KOPT-K1 (cell line): ENCODE data around the gene ATP6V0D1.

Source experiments
- H3K27ac ChIP-seq: fragments of 200-600 bp; sonication (generic); 2 replicates; pipeline ENCODE4 v1.5.1; 2016; ENCODE audit warnings: antibody characterized with exemption, mild to moderate bottlenecking, low read depth, low read length; ENCODE audit not compliant: poor library complexity, severe bottlenecking
- H3K36me3 ChIP-seq: fragments of 200-600 bp; sonication (generic); 2 replicates; pipeline ENCODE4 v1.5.1; 2017; ENCODE audit warnings: antibody characterized with exemption, mild to moderate bottlenecking, low read length, moderate library complexity; ENCODE audit not compliant: insufficient read depth
- H3K9me3 ChIP-seq: fragments of 200-600 bp; sonication (generic); 2 replicates; pipeline ENCODE4 v1.5.1; 2017; ENCODE audit warnings: antibody characterized with exemption, low read length, mild to moderate bottlenecking; ENCODE audit not compliant: insufficient read depth, poor library complexity, severe bottlenecking

ATP6V0D1 gene

GRCh38 chr16:67435758-67436164 lies 45.2 kb downstream of the ATP6V0D1 start:
- Histone ChIP-seq H3K27ac (no peak overlapping the region), H3K36me3 (peaks cover 23% of the 10 kb centered on the region; the same call in 1 of the 2 replicates), H3K9me3 (no peaks in the 10 kb centered on the region)

- no peak overlapping the region for H3K27ac ChIP-seq
Observed at GRCh38 chr16:67433131-67433719, 47.7 kb downstream of the ATP6V0D1 start.

GRCh38 chr16:67432506-67432890 lies 48.5 kb downstream of the ATP6V0D1 start:
- H3K9me3 ChIP-seq = no peaks in the 10 kb centered on the region
- peaks cover 5% of the 10 kb centered on the region; the same call in 1 of the 2 replicates for H3K36me3 ChIP-seq
- H3K27ac ChIP-seq = no peak overlapping the region

More at GRCh38 chr16:67433131-67433719, 47.7 kb downstream of the ATP6V0D1 start:
- Histone ChIP-seq H3K9me3 (no peaks in the 10 kb centered on the region), H3K36me3 (peaks cover 12% of the 10 kb centered on the region; the same call in 1 of the 2 replicates)

GRCh38 chr16:67431775-67432505 lies 49.0 kb downstream of the ATP6V0D1 start:
- Histone ChIP-seq H3K27ac (no peak overlapping the region), H3K36me3 (peaks cover under 1% of the 10 kb centered on the region; the same call in 1 of the 2 replicates), H3K9me3 (no peaks in the 10 kb centered on the region)

- H3K27ac ChIP-seq = no peak within 1 kb of the TSS
- H3K9me3 ChIP-seq = no peaks in the 10 kb centered on the region
- no peaks in the 10 kb centered on the region for H3K36me3 ChIP-seq
Observed at GRCh38 chr16:67430977-67431774, 49.8 kb downstream of the ATP6V0D1 start, which contains the start of gene HSD11B2. HSD11B2 (plus strand) TSS chr16:67431121; CDS start chr16:67431249, 128 bp downstream.

- Histone ChIP-seq H3K27ac (no peak overlapping the region), H3K36me3 (no peaks in the 10 kb centered on the region), H3K9me3 (no peaks in the 10 kb centered on the region)
Observed at GRCh38 chr16:67430504-67430976, 50.4 kb downstream of the ATP6V0D1 start.

- Histone ChIP-seq H3K27ac (no peak overlapping the region), H3K36me3 (no peaks in the 10 kb centered on the region), H3K9me3 (no peaks in the 10 kb centered on the region)
Observed at GRCh38 chr16:67429799-67430503, 51.0 kb downstream of the ATP6V0D1 start.

GRCh38 chr16:67429053-67429798 lies 51.7 kb downstream of the ATP6V0D1 start:
- Histone ChIP-seq H3K9me3 (no peaks in the 10 kb centered on the region), H3K27ac (no peak overlapping the region), H3K36me3 (no peaks in the 10 kb centered on the region)

- Histone ChIP-seq H3K27ac (no peak overlapping the region), H3K36me3 (no peaks in the 10 kb centered on the region), H3K9me3 (no peaks in the 10 kb centered on the region)
Observed at GRCh38 chr16:67428146-67428731, 52.7 kb downstream of the ATP6V0D1 start.

- H3K9me3 ChIP-seq = no peaks in the 10 kb centered on the region
- H3K36me3 ChIP-seq = no peaks in the 10 kb centered on the region
- H3K27ac ChIP-seq = no peak overlapping the region
Observed at GRCh38 chr16:67426950-67427349, 54.0 kb downstream of the ATP6V0D1 start.

GRCh38 chr16:67426022-67426421 lies 54.9 kb downstream of the ATP6V0D1 start:
- no peak overlapping the region for H3K27ac ChIP-seq
- H3K9me3 ChIP-seq = no peaks in the 10 kb centered on the region
- no peaks in the 10 kb centered on the region for H3K36me3 ChIP-seq

- no peaks in the 10 kb centered on the region for H3K36me3 ChIP-seq
- H3K27ac ChIP-seq = no peak overlapping the region
- no peaks in the 10 kb centered on the region for H3K9me3 ChIP-seq
Observed at GRCh38 chr16:67425580-67425979, 55.4 kb downstream of the ATP6V0D1 start.

- H3K36me3 ChIP-seq = no peaks in the 10 kb centered on the region
- no peaks in the 10 kb centered on the region for H3K9me3 ChIP-seq
- no peak overlapping the region for H3K27ac ChIP-seq
Observed at GRCh38 chr16:67425061-67425460, 55.9 kb downstream of the ATP6V0D1 start.

- Histone ChIP-seq H3K27ac (no peak overlapping the region), H3K36me3 (no peaks in the 10 kb centered on the region), H3K9me3 (no peaks in the 10 kb centered on the region)
Observed at GRCh38 chr16:67424261-67424615, 56.7 kb downstream of the ATP6V0D1 start.
